ENCODE results near the gene LBX1. TPM values are rescaled to one million over a fixed set of nuclear protein-coding genes. Genes with fewer than 3 reads are reported as not detected.

LBX1 gene
- total RNA-seq, 4 donors from 2014 or later, result not detected

DNA sequence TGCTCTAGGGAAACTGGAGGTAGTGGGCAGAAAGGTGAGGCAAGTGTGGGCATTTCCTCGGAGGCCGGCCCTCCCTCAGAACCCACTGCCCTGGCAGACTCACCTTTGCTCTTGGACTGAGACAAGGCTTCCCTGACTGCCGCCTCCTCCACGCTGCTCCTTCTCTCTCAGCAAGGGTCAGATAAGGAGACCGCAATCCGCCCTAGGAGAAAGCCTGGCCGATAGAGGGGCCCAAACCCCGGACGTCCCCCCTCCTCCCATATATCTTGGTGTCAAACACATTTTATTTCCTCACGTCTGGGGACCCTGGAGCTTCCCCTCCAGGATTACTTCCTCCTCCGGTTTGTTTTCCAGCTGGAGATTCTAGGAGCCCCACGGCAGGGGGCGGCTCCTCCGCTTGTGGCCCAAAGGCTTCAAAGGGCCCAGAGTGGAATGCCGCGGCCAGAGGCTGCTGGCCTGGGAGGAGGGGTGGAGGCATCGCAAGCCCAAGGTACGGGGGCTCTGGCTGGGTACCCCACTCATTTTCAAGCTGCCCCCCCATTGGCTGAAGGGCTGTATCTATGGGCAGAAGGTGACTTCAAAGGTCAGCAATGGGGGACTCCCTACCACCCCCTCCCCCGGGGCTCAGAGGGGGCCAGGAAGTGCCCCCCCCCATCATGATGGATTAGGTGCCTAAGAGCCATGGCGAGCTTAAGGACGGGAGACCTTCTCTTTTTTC lies 31.7 kb upstream of the LBX1 start:
- Histone ChIP-seq H3K4me3 (no peak overlapping the region), H3K27ac (no peak overlapping the region), H3K27me3 (peaks cover 55% of the 10 kb centered on the region), H3K9me3 (peaks cover 5% of the 10 kb centered on the region), H3K36me3 (no peaks in the 10 kb centered on the region), H3K4me1 (no peaks in the 10 kb centered on the region)
- no peak for TF ChIP-seq POLR2A (IDR thresholded peaks at IDR 0.05)
- TF ChIP-seq EP300 (IDR thresholded peaks at IDR 0.05), result no peak
- TF ChIP-seq POLR2AphosphoS5 (IDR thresholded peaks at IDR 0.05), result no peak
- TF ChIP-seq, protein P1, sequence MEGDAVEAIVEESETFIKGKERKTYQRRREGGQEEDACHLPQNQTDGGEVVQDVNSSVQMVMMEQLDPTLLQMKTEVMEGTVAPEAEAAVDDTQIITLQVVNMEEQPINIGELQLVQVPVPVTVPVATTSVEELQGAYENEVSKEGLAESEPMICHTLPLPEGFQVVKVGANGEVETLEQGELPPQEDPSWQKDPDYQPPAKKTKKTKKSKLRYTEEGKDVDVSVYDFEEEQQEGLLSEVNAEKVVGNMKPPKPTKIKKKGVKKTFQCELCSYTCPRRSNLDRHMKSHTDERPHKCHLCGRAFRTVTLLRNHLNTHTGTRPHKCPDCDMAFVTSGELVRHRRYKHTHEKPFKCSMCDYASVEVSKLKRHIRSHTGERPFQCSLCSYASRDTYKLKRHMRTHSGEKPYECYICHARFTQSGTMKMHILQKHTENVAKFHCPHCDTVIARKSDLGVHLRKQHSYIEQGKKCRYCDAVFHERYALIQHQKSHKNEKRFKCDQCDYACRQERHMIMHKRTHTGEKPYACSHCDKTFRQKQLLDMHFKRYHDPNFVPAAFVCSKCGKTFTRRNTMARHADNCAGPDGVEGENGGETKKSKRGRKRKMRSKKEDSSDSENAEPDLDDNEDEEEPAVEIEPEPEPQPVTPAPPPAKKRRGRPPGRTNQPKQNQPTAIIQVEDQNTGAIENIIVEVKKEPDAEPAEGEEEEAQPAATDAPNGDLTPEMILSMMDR (IDR thresholded peaks at IDR 0.05), result no peak
- 43% methylated on average over 21 of the region's 21 CpGs for WGBS
- DNase-seq (ENCODE audit: low spot score in 2 of 2), result no peak

GRCh38 chr10:101258179-101258885 lies 29.1 kb upstream of the LBX1 start:
- 90% methylated on average over 4 of the region's 4 CpGs for WGBS

GRCh38 chr10:101257491-101257890 lies 28.2 kb upstream of the LBX1 start:
- DNase-seq (ENCODE audit: low spot score in 2 of 2), result no peak
- Histone ChIP-seq H3K36me3 (no peaks in the 10 kb centered on the region), H3K4me1 (no peaks in the 10 kb centered on the region), H3K27ac (no peak overlapping the region), H3K27me3 (peaks cover 40% of the 10 kb centered on the region), H3K4me3 (no peak overlapping the region), H3K9me3 (peaks cover 5% of the 10 kb centered on the region)
- TF ChIP-seq POLR2AphosphoS5 (IDR thresholded peaks at IDR 0.05), result no peak
- TF ChIP-seq, protein P1 (IDR thresholded peaks at IDR 0.05), result no peak
- no peak for TF ChIP-seq EP300 (IDR thresholded peaks at IDR 0.05)
- no peak for TF ChIP-seq POLR2A (IDR thresholded peaks at IDR 0.05)
- WGBS, result 92% methylated on average over 4 of the region's 4 CpGs

More at GRCh38 chr10:101258179-101258885, 29.1 kb upstream of the LBX1 start:
- DNase-seq (ENCODE audit: low spot score in 2 of 2), result no peak
- Histone ChIP-seq H3K9me3 (peaks cover 5% of the 10 kb centered on the region), H3K4me1 (no peaks in the 10 kb centered on the region), H3K4me3 (no peak overlapping the region), H3K36me3 (no peaks in the 10 kb centered on the region), H3K27me3 (peaks cover 45% of the 10 kb centered on the region), H3K27ac (no peak overlapping the region)
- no peak for TF ChIP-seq POLR2AphosphoS5 (IDR thresholded peaks at IDR 0.05)
- TF ChIP-seq EP300 (IDR thresholded peaks at IDR 0.05), result no peak
- TF ChIP-seq, protein P1 (IDR thresholded peaks at IDR 0.05), result no peak
- TF ChIP-seq POLR2A (IDR thresholded peaks at IDR 0.05), result no peak

DNA sequence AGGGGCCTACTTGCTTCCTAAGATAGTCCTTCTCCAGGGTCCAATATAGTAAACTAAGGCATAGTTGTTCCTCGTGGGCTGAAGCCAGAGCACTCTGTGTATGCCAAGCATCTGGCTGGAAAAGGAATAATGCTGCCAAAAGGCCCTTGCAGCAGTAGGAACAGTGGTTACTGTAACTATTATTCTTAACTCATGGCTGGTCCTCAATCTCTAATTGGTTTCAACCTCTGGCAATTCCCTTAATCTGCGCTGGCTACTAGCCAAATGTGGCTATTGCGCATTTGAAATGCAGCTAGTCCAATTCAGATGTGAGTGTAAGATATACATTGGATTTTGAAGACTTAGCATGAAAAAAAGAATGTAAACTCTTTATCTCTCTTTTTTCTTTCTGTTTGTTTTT lies 27.8 kb upstream of the LBX1 start:
- no peak for DNase-seq (ENCODE audit: low spot score in 2 of 2)
- peaks cover 5% of the 10 kb centered on the region for H3K9me3 ChIP-seq
- no peak for TF ChIP-seq POLR2AphosphoS5 (IDR thresholded peaks at IDR 0.05)
- no peak for TF ChIP-seq POLR2A (IDR thresholded peaks at IDR 0.05)
- TF ChIP-seq, protein P1 (IDR thresholded peaks at IDR 0.05), result no peak
- no peak for TF ChIP-seq EP300 (IDR thresholded peaks at IDR 0.05)
- H3K4me1 ChIP-seq, result no peaks in the 10 kb centered on the region
- peaks cover 36% of the 10 kb centered on the region for H3K27me3 ChIP-seq
- H3K36me3 ChIP-seq, result no peaks in the 10 kb centered on the region
- H3K4me3 ChIP-seq, result no peak overlapping the region
- 65% methylated on average over 3 of the region's 3 CpGs for WGBS
- H3K27ac ChIP-seq, result no peak overlapping the region

GRCh38 chr10:101256387-101256786 lies 27.1 kb upstream of the LBX1 start:
- TF ChIP-seq POLR2A (IDR thresholded peaks at IDR 0.05), result no peak
- TF ChIP-seq POLR2AphosphoS5 (IDR thresholded peaks at IDR 0.05), result no peak
- TF ChIP-seq, protein P1 (IDR thresholded peaks at IDR 0.05), result no peak
- TF ChIP-seq EP300 (IDR thresholded peaks at IDR 0.05), result no peak
- H3K4me1 ChIP-seq, result no peaks in the 10 kb centered on the region
- no peak overlapping the region for H3K27ac ChIP-seq
- H3K4me3 ChIP-seq, result no peak overlapping the region
- DNase-seq (ENCODE audit: low spot score in 2 of 2), result no peak
- peaks cover 5% of the 10 kb centered on the region for H3K9me3 ChIP-seq
- 95% methylated on average over 1 of the region's 1 CpG for WGBS
- no peaks in the 10 kb centered on the region for H3K36me3 ChIP-seq
- H3K27me3 ChIP-seq, result peaks cover 29% of the 10 kb centered on the region
